ENCODE measurements around the gene PTPN18. TPM values are rescaled to one million over a fixed set of nuclear protein-coding genes. Genes with fewer than 3 reads are reported as not detected.
A peak's percentile ranks its signal among the peaks of the same experiment; 100 is the strongest.

Gene PTPN18
- total and polyA plus RNA-seq, 11 donors: 9.7 to 42.5 (median 12.6) TPM

- no peak overlapping the region for H3K4me3 ChIP-seq
- TF ChIP-seq CTCF (IDR thresholded peaks at IDR 0.05) (no peak), POLR2A (IDR thresholded peaks at IDR 0.05) (no peak)
- intact Hi-C loops (cut with DNase I): loop anchor here (5.0 to 10.0 kb wide), 7 partner anchors 149 to 449 kb away; partner anchors contain the start of genes MZT2B (in 6 of the 10) and SMPD4 (in 6 of the 10)
- DNase-seq (no peak), ATAC-seq (no peak)
- WGBS, 4 donors: 67 to 72% (median 69%) methylated on average over 6 of the region's 6 CpGs
- peaks cover 0 to 9% (median 3%) of the 10 kb centered on the region in 12 donors for H3K4me1 ChIP-seq
- no peak overlapping the region for H3K27ac ChIP-seq
- no peaks in the 10 kb centered on the region for H3K9me3 ChIP-seq
- H3K36me3 ChIP-seq: peaks cover 0 to 14% (median 8%) of the 10 kb centered on the region in 9 donors
- H3K27me3 ChIP-seq: peaks cover 0 to 26% (median 0%) of the 10 kb centered on the region in 9 donors
These were observed 21.8 kb upstream of the PTPN18 start for GRCh38 chr2:130334026-130334425.

GRCh38 chr2:130335226-130335625 lies 20.6 kb upstream of the PTPN18 start:
- Histone ChIP-seq H3K27me3 (peaks cover 0 to 22% (median 0%) of the 10 kb centered on the region in 9 donors), H3K4me3 (no peak overlapping the region), H3K36me3 (peaks cover 0 to 25% (median 17%) of the 10 kb centered on the region in 9 donors), H3K4me1 (peaks cover 0 to 9% (median 3%) of the 10 kb centered on the region in 12 donors), H3K9me3 (no peaks in the 10 kb centered on the region), H3K27ac (no peak overlapping the region)
- DNase-seq (no peak), ATAC-seq (no peak)
- no peak for TF ChIP-seq CTCF (IDR thresholded peaks at IDR 0.05)
- TF ChIP-seq POLR2A (IDR thresholded peaks at IDR 0.05): no peak
- intact Hi-C loops (cut with DNase I): loop anchor here in 5 of 10 donors (5.0 to 10.0 kb wide), 4 partner anchors 148 to 450 kb away; partner anchors contain the start of genes MZT2B (in 1 of the 5) and SMPD4 (in 1 of the 5)

- TF ChIP-seq POLR2A (IDR thresholded peaks at IDR 0.05): no peak
- Histone ChIP-seq H3K36me3 (peaks cover 0 to 31% (median 17%) of the 10 kb centered on the region in 9 donors), H3K27ac (peak overlapping the region in 2 of 12 donors; percentile 47 to 62), H3K27me3 (peaks cover 0 to 11% (median 0%) of the 10 kb centered on the region in 9 donors), H3K4me1 (peaks cover 0 to 15% (median 6%) of the 10 kb centered on the region in 12 donors), H3K9me3 (no peaks in the 10 kb centered on the region), H3K4me3 (peak overlapping the region in 2 of 12 donors; percentile 13 to 23)
- 75 to 87% (median 83%) methylated on average over 13 of the region's 13 CpGs for WGBS, 4 donors
- intact Hi-C loops (cut with DNase I): loop anchor here in 5 of 10 donors (5.0 to 10.0 kb wide), 4 partner anchors 149 to 452 kb away; partner anchors contain the start of genes MZT2B (in 1 of the 5) and SMPD4 (in 1 of the 5)
- no peak for ATAC-seq
- DNase-seq: no peak
These were observed 19.5 kb upstream of the PTPN18 start for GRCh38 chr2:130336150-130336876.

- ATAC-seq (peak; percentile 51 to 82 (median 74)), DNase-seq (peak in 4 of 5 donors; percentile 76 to 84 (median 80))
- H3K9me3 ChIP-seq: no peaks in the 10 kb centered on the region
- peaks cover 0 to 31% (median 17%) of the 10 kb centered on the region in 9 donors for H3K36me3 ChIP-seq
- no peak for TF ChIP-seq POLR2A (IDR thresholded peaks at IDR 0.05)
- no peak for TF ChIP-seq CTCF (IDR thresholded peaks at IDR 0.05)
- intact Hi-C loops (cut with DNase I): loop anchor here in 5 of 10 donors (5.0 to 10.0 kb wide), 4 partner anchors 150 to 452 kb away; partner anchors contain the start of genes MZT2B (in 1 of the 5) and SMPD4 (in 1 of the 5)
- H3K27me3 ChIP-seq: peaks cover 0 to 3% (median 0%) of the 10 kb centered on the region in 9 donors
- H3K27ac ChIP-seq: peak overlapping the region in 6 of 12 donors; percentile 21 to 65 (median 45)
- WGBS, 4 donors: 14 to 24% (median 21%) methylated on average over 22 to 29 of the region's 29 CpGs
- peaks cover 0 to 19% (median 11%) of the 10 kb centered on the region in 12 donors for H3K4me1 ChIP-seq
- H3K4me3 ChIP-seq: peak overlapping the region in 10 of 12 donors; percentile 9 to 43 (median 26)
These were observed 18.8 kb upstream of the PTPN18 start for GRCh38 chr2:130336877-130337734.

Data from heart left ventricle (tissue), 16 donors.